Cardiac muscle cell (in vitro differentiated cells and primary cell): ENCODE measurements around the gene CALCA. TPM values are rescaled to one million over a fixed set of nuclear protein-coding genes. Genes with fewer than 3 reads are reported as not detected.

Experiments used
- DNase-seq, 2 donors: peaks; one replicate each; pipeline versions ENCODE4 v3.0.0 to v3.0.0-alpha.2; 2010 to 2017; ENCODE audit warnings: low read depth in 1 of 2, low spot score in 1 of 2
- H3K27ac ChIP-seq: fragments of 200-600 bp; sonication (generic); 2 replicates; pipeline ENCODE4 v1.5.1; 2016
- H3K27me3 ChIP-seq: fragments of 200-600 bp; sonication (generic); 2 replicates; pipeline ENCODE4 v1.6.0; 2016; ENCODE audit warnings: control low read depth
- H3K36me3 ChIP-seq: fragments of 200-600 bp; sonication (generic); 2 replicates; pipeline ENCODE4 v1.5.1; 2016; ENCODE audit warnings: control low read depth
- H3K4me1 ChIP-seq: fragments of 200-600 bp; sonication (generic); 2 replicates; pipeline ENCODE4 v1.8.1; 2017; ENCODE audit warnings: low read depth, mild to moderate bottlenecking, mixed run types
- H3K4me3 ChIP-seq: fragments of 200-600 bp; sonication (generic); 2 replicates; pipeline ENCODE4 v1.5.1; 2016; ENCODE audit warnings: mild to moderate bottlenecking
- H3K9me3 ChIP-seq: fragments of 200-600 bp; sonication (generic); 2 replicates; pipeline ENCODE4 v1.5.1; 2017; ENCODE audit warnings: low read depth, mild to moderate bottlenecking, control low read depth
- CTCF ChIP-seq: IDR thresholded peaks from 2 replicates; pipeline ENCODE4 v1.5.1; 2012; ENCODE audit warnings: low read depth, mild to moderate bottlenecking, low read length
- polyA plus RNA-seq: library from polyadenylated mRNA; unstranded; fragments of >200 nt; fragmentation: Nextera tagmentation; extraction: Ambion mirVana; gene quantifications from 2 replicates; pipeline ENCODE4 v1.2.1, GENCODE V29; 2016
- total RNA-seq: library from RNA; depleted of rRNA; stranded (reverse); fragments of >200 nt; gene quantifications from 2 replicates; pipeline ENCODE4 v1.2.3, GENCODE V29; 2016

CALCA gene
- total and polyA plus RNA-seq, 2 experiments from 2014 or later: 0.33 TPM; not detected in 1

- no peaks in the 10 kb centered on the region for H3K27me3 ChIP-seq
- no peaks in the 10 kb centered on the region for H3K4me1 ChIP-seq
- no peak overlapping the region for H3K27ac ChIP-seq
- H3K4me3 ChIP-seq: no peak overlapping the region
- H3K9me3 ChIP-seq: no peaks in the 10 kb centered on the region
- H3K36me3 ChIP-seq: no peaks in the 10 kb centered on the region
- DNase-seq: no peak
- no peak for TF ChIP-seq CTCF
Measured at GRCh38 chr11:14954581-14954980, 17.6 kb downstream of the CALCA start.

GRCh38 chr11:14953904-14954303, 18.2 kb downstream of the CALCA start:
- no peak for TF ChIP-seq CTCF
- Histone ChIP-seq H3K4me3 (no peak overlapping the region), H3K4me1 (no peaks in the 10 kb centered on the region), H3K36me3 (no peaks in the 10 kb centered on the region), H3K9me3 (no peaks in the 10 kb centered on the region), H3K27ac (no peak overlapping the region), H3K27me3 (no peaks in the 10 kb centered on the region)
- DNase-seq: no peak

- no peak for TF ChIP-seq CTCF
- H3K27me3 ChIP-seq: no peaks in the 10 kb centered on the region
- DNase-seq: no peak
- H3K9me3 ChIP-seq: no peaks in the 10 kb centered on the region
- H3K27ac ChIP-seq: no peak overlapping the region
- no peaks in the 10 kb centered on the region for H3K36me3 ChIP-seq
- H3K4me3 ChIP-seq: no peak overlapping the region
- H3K4me1 ChIP-seq: no peaks in the 10 kb centered on the region
Measured at GRCh38 chr11:14949437-14950147, 22.6 kb downstream of the CALCA start.

GRCh38 chr11:14942745-14943144, 29.4 kb downstream of the CALCA start:
- DNase-seq: no peak
- Histone ChIP-seq H3K4me1 (no peaks in the 10 kb centered on the region), H3K27me3 (no peaks in the 10 kb centered on the region), H3K36me3 (no peaks in the 10 kb centered on the region), H3K27ac (no peak overlapping the region), H3K4me3 (no peak overlapping the region), H3K9me3 (no peaks in the 10 kb centered on the region)
- no peak for TF ChIP-seq CTCF

DNA sequence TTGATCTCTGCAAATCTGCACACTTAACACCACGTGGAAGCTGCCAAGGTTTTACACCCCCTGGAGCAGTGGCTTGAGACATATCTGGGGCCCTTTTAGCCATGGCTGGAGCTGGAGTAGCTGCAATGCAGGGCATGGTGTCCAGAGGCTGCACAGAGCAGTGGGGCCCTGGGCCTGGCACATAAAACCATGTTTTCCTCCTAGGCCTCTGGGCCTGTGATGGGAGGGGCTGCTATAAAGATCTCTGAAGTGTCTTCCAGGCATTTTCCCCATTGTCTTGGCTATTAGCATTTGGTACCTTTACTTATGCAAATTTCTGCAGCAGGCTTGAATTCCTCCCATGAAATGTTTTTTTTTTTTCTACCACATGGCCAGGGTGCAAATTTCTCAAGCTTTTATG, 33.2 kb downstream of the CALCA start:
- Histone ChIP-seq H3K4me1 (no peaks in the 10 kb centered on the region), H3K4me3 (no peak overlapping the region), H3K9me3 (no peaks in the 10 kb centered on the region), H3K27ac (no peak overlapping the region), H3K27me3 (no peaks in the 10 kb centered on the region), H3K36me3 (no peaks in the 10 kb centered on the region)
- TF ChIP-seq CTCF: no peak
- DNase-seq: no peak
